Measurements from ENCODE around the gene RCBTB2. TPM values are rescaled to one million over a fixed set of nuclear protein-coding genes. Genes with fewer than 3 reads are reported as not detected.
A peak's percentile ranks its signal among the peaks of the same experiment; 100 is the strongest.

The RCBTB2 gene
- total RNA-seq, 4 donors from 2014 or later: 2.6 to 72.0 (median 9.5) TPM

DNA sequence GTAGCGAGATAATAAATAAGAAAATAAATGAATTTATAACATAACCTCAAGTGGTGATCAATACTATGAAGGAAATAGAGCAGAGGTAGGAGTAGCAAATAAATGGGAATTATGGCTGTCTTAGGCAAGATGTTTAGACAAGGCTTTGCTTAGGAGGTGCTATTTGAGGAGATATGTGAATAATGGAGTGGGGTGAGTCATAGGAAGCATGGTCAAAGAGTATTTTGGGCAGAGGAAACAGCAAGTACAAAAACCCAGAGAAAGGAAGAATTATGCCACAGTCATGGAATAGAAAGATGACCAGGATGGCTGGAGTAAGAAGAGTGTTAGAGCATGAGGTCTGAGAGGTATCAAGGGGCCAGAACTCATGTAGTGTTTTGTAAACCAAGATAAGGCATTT lies 86.4 kb downstream of the RCBTB2 start:
- Histone ChIP-seq H3K36me3 (no peaks in the 10 kb centered on the region), H3K4me3 (no peak overlapping the region), H3K4me1 (no peaks in the 10 kb centered on the region), H3K27ac (peak overlapping the region in 1 of 2 donors; percentile 53), H3K9me3 (no peaks in the 10 kb centered on the region), H3K27me3 (no peaks in the 10 kb centered on the region)
- intact Hi-C loops (cut with DNase I; ENCODE audit: low total_unique reads): no loop called here
- TF ChIP-seq, protein P1, sequence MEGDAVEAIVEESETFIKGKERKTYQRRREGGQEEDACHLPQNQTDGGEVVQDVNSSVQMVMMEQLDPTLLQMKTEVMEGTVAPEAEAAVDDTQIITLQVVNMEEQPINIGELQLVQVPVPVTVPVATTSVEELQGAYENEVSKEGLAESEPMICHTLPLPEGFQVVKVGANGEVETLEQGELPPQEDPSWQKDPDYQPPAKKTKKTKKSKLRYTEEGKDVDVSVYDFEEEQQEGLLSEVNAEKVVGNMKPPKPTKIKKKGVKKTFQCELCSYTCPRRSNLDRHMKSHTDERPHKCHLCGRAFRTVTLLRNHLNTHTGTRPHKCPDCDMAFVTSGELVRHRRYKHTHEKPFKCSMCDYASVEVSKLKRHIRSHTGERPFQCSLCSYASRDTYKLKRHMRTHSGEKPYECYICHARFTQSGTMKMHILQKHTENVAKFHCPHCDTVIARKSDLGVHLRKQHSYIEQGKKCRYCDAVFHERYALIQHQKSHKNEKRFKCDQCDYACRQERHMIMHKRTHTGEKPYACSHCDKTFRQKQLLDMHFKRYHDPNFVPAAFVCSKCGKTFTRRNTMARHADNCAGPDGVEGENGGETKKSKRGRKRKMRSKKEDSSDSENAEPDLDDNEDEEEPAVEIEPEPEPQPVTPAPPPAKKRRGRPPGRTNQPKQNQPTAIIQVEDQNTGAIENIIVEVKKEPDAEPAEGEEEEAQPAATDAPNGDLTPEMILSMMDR (IDR thresholded peaks at IDR 0.05): no peak
- no peak for TF ChIP-seq POLR2A (IDR thresholded peaks at IDR 0.05)
- no peak for DNase-seq

DNA sequence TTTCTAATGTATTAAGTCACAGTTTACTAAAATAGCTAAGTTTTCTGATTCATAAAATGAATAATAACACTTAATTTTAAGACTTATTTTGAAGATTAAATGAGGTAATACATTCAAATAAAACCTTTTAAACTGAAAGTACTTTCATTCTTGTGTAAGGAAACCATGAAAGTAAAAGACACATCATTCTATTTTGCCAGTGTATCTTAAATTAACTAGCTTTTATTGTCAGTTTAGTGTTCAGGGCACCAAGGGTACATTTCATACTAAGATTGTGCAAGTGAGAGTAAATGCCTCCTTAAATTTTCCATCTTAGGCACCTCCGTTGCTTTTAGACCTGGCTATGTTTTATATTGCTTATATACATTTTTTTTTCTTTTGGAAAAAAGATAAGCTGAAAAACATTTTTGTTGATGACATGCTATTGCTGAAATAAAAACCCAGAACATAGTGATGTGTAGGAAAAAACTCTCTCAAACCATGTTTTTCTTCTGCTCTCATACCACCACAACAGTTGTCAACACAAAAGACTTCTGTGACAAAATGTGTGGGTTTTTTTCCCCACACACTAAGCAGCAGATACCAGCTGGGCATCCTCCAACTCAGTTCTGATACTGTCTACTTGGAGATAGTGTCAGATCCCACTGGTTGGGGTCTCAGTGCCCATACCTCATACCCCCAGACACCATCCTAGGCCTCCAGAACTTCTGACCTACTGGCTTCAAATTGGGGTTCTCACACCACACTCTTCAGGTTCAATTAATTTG lies 89.3 kb downstream of the RCBTB2 start:
- intact Hi-C loops (cut with DNase I; ENCODE audit: low total_unique reads): no loop called here
- Histone ChIP-seq H3K36me3 (no peaks in the 10 kb centered on the region), H3K4me1 (no peaks in the 10 kb centered on the region), H3K27ac (peak overlapping the region in 1 of 2 donors; percentile 45), H3K9me3 (no peaks in the 10 kb centered on the region), H3K27me3 (no peaks in the 10 kb centered on the region), H3K4me3 (no peak overlapping the region)
- no peak for DNase-seq
- TF ChIP-seq POLR2A (IDR thresholded peaks at IDR 0.05): no peak
- TF ChIP-seq, protein P1 (IDR thresholded peaks at IDR 0.05): no peak

Other genes starting within 250 kb of the RCBTB2 start
- 10 to 100 TPM; 27.4 to 58.1 (median 33.9) TPM for gene RB1, start 229.3 kb downstream of the RCBTB2 start, total RNA-seq
- gene LPAR6, start 120.0 kb downstream of the RCBTB2 start, total RNA-seq: 10 to 100 TPM; 13.1 to 85.9 (median 38.9) TPM
- gene CYSLTR2, start 120.8 kb upstream of the RCBTB2 start, total RNA-seq: 1 to 10 TPM in 1 of 4 donors, under 1 TPM in 3; 0.15 to 1.6 (median 0.42) TPM